Activated naive CD4-positive, alpha-beta T cell treated with anti-CD3 and anti-CD28 coated beads for 36 hours (primary cell): ENCODE measurements around the gene RPS8. TPM values are rescaled to one million over a fixed set of nuclear protein-coding genes. Genes with fewer than 3 reads are reported as not detected.

ENCODE experiments used
- CTCF ChIA-PET: fragments of 350-600 bp; sonication (Branson Sonifier 250); formaldehyde crosslinking; loops from one replicate; lab custom pipeline; 2021; ENCODE audit warnings: antibody characterized with exemption; lab: Charles Lee
- DNase-seq: peaks from one replicate; pipeline ENCODE4 v3.0.0-alpha.2; 2020
- H3K27ac Mint-ChIP-seq: one replicate; pipeline ENCODE4 v1.8.0; 2021; ENCODE audit warnings: mild to moderate bottlenecking, mixed read lengths
- H3K27me3 Mint-ChIP-seq: one replicate; pipeline ENCODE4 v1.8.0; 2021; ENCODE audit warnings: low read depth, mixed read lengths
- H3K36me3 Mint-ChIP-seq: one replicate; pipeline ENCODE4 v1.8.0; 2021; ENCODE audit warnings: low read depth, mixed read lengths
- H3K4me1 Mint-ChIP-seq: one replicate; pipeline ENCODE4 v1.8.0; 2021; ENCODE audit warnings: low read depth, mixed read lengths
- H3K4me3 Mint-ChIP-seq: one replicate; pipeline ENCODE4 v1.8.0; 2021; ENCODE audit warnings: mild to moderate bottlenecking, moderate library complexity, mixed read lengths
- H3K9me3 Mint-ChIP-seq: one replicate; pipeline ENCODE4 v1.8.0; 2021; ENCODE audit warnings: mixed read lengths
- intact Hi-C: fragments of 100-400 bp; cut with micrococcal nuclease; formaldehyde crosslinking; loops from one replicate; pipeline ENCODE4 v1.15.1; 2023
- total RNA-seq, 2 experiments: library from RNA; stranded (reverse); gene quantifications; one replicate each; pipeline ENCODE4 v1.2.3, GENCODE V29; 2021

Gene RPS8
- total RNA-seq, 2 experiments from 2014 or later, result 3,619 to 3,772 TPM

DNA sequence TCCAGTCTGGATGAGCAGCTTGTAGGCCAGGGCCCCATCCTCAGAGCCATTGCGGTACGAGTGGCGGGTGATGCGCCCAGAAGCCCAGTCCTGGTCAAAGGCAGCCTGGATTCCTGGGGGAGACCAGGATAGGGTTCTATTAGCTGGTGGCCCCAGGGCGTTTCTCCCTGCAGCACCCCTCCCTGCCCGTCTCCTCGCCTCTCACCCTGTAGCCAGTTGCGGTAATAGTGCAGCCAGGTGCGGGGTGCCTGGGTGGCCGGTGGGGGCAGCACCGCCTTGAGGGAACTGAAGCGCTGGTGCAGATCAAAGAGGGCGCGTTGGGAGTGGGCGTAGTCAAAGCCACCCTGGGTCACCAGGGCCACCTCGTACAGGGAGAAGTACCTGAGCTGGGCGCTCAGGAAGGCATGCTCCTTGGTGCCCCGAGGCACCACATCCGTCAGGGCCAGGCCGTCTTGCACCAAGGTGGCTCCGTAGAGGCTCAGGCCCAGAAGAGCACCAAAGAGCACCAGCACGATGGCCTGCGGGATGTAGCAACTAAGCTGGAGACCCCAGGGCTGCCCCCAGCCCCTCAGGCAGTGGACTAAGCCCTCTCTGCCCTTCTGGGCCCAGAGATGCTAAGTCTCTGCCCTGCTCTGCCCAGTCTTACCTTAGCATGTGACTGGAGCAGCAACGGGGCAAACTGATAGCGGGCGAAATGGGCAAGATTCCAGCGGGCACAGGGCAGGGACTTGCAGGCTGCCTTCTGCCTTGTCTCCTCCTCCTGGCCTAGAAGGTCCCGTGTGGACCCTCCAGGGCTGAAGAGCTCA, 52.1 kb downstream of the RPS8 start:
- Mint-ChIP-seq H3K36me3 (no peaks in the 10 kb centered on the region), H3K4me3 (no peak overlapping the region), H3K27me3 (no peaks in the 10 kb centered on the region), H3K27ac (no peak overlapping the region), H3K9me3 (no peaks in the 10 kb centered on the region), H3K4me1 (no peaks in the 10 kb centered on the region)
- intact Hi-C loops, result no loop called here
- no peak for DNase-seq
- CTCF ChIA-PET, result interaction anchor here (1.1 kb wide), 1 partner anchor 18 kb away, joined by 3 read pairs; no protein-coding TSS in a partner anchor

GRCh38 chr1:44828003-44828651, 52.8 kb downstream of the RPS8 start:
- H3K27me3 Mint-ChIP-seq, result no peaks in the 10 kb centered on the region
- no peak overlapping the region for H3K4me3 Mint-ChIP-seq
- CTCF ChIA-PET, result interaction anchor here (1.1 to 1.6 kb wide), 2 partner anchors 19 to 110 kb away, joined by 3 read pairs; no protein-coding TSS in a partner anchor
- no peak overlapping the region for H3K27ac Mint-ChIP-seq
- no peaks in the 10 kb centered on the region for H3K9me3 Mint-ChIP-seq
- H3K4me1 Mint-ChIP-seq, result no peaks in the 10 kb centered on the region
- DNase-seq, result no peak
- no peaks in the 10 kb centered on the region for H3K36me3 Mint-ChIP-seq
- intact Hi-C loops, result no loop called here

Other genes with a start within 250 kb of the RPS8 start
- gene TMEM53, start 101.1 kb upstream of the RPS8 start, total RNA-seq, result 1 to 10 TPM; 4.5 to 4.9 TPM
- gene ARMH1, start 100.8 kb upstream of the RPS8 start, total RNA-seq, result 100 to 1,000 TPM; 143 to 155 TPM
- not detected for gene RNU5D-1, start 44.4 kb upstream of the RPS8 start, total RNA-seq
- 100 to 1,000 TPM; 147 to 154 TPM for gene KIF2C, start 35.7 kb upstream of the RPS8 start, total RNA-seq
- gene BEST4, start 12.6 kb downstream of the RPS8 start, total RNA-seq, result under 1 TPM; 0.74 to 0.79 TPM
- gene PLK3, start 24.8 kb downstream of the RPS8 start, total RNA-seq, result 10 to 100 TPM; 44.2 to 46.7 TPM
- under 1 TPM; 0.62 to 0.67 TPM for gene DYNLT4, start 31.8 kb downstream of the RPS8 start, total RNA-seq
- 1 to 10 TPM; 5.9 to 6.7 TPM for gene BTBD19, start 33.0 kb downstream of the RPS8 start, total RNA-seq
- gene PTCH2, start 67.7 kb downstream of the RPS8 start, total RNA-seq, result 1 to 10 TPM in 1 of 2 experiments, under 1 TPM in 1; 0.94 to 1.0 TPM
- 10 to 100 TPM; 43.5 to 48.3 TPM for gene EIF2B3, start 211.1 kb downstream of the RPS8 start, total RNA-seq
- 10 to 100 TPM; 14.3 to 16.9 TPM for gene HECTD3, start 235.8 kb downstream of the RPS8 start, total RNA-seq
- 100 to 1,000 TPM; 117 to 126 TPM for gene UROD, start 236.7 kb downstream of the RPS8 start, total RNA-seq